Neural cell (in vitro differentiated cells): ENCODE results near the gene AFF1.

Experiments
- RAD21 ChIP-seq: fragments of 450-650 bp; conservative IDR thresholded peaks from 2 replicates; pipeline ENCODE4 v1.6.1; 2014; ENCODE audit warnings: antibody characterized with exemption, mild to moderate bottlenecking, moderate library complexity
- TAF1 ChIP-seq: IDR thresholded peaks from 2 replicates; pipeline ENCODE4 v1.6.1; 2012; ENCODE audit warnings: low read depth
- TF ChIP-seq, protein P1 (sequence below): fragments of 450-650 bp; IDR thresholded peaks from 2 replicates; pipeline ENCODE4 v1.5.1; 2014; ENCODE audit warnings: antibody characterized with exemption, mild to moderate bottlenecking, moderate library complexity; ENCODE audit not compliant: poor library complexity, severe bottlenecking

DNA sequence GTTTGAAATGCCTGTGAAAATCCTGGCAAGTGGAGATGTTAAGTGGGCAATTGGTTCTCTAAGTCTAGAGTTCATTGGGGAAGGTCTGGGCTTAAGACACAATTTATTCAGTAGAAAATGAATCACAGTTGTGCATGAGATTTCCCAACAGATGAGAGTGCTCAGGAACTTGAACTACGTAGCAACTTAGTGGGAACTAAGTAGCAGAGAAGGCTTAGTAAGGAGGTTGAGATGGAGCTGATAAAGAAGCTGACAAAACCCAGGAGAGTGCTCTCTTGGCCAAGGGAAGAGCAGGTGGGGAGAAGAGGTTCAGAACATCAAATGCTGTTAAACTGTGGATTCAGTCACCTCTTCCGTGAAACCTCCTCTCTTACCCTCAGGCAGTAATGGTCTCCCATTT, 33.0 kb downstream of the AFF1 start:
- TF ChIP-seq, protein P1, sequence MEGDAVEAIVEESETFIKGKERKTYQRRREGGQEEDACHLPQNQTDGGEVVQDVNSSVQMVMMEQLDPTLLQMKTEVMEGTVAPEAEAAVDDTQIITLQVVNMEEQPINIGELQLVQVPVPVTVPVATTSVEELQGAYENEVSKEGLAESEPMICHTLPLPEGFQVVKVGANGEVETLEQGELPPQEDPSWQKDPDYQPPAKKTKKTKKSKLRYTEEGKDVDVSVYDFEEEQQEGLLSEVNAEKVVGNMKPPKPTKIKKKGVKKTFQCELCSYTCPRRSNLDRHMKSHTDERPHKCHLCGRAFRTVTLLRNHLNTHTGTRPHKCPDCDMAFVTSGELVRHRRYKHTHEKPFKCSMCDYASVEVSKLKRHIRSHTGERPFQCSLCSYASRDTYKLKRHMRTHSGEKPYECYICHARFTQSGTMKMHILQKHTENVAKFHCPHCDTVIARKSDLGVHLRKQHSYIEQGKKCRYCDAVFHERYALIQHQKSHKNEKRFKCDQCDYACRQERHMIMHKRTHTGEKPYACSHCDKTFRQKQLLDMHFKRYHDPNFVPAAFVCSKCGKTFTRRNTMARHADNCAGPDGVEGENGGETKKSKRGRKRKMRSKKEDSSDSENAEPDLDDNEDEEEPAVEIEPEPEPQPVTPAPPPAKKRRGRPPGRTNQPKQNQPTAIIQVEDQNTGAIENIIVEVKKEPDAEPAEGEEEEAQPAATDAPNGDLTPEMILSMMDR, result no peak
- no peak for TF ChIP-seq TAF1
- no peak for TF ChIP-seq RAD21
